ENCODE results near the gene EPN1.
"Not testable (repeated sequence)": the region's sequence is repeated elsewhere in the genome, so short reads cannot be mapped to it uniquely, and the experiment has no call there.

Gene EPN1

GRCh38 chr19:55720214-55720746, 45.3 kb downstream of the EPN1 start:
- DNase-seq (ENCODE audit: low read depth in 2 of 2), result no peak

GRCh38 chr19:55720801-55721200, 45.8 kb downstream of the EPN1 start:
- no peak for DNase-seq (ENCODE audit: low read depth in 2 of 2)

GRCh38 chr19:55723491-55723890, 48.5 kb downstream of the EPN1 start:
- no peak for DNase-seq (ENCODE audit: low read depth in 2 of 2)

- DNase-seq (ENCODE audit: low read depth in 2 of 2), result not testable (repeated sequence)
Measured at GRCh38 chr19:55730378-55730777, 55.4 kb downstream of the EPN1 start.

GRCh38 chr19:55738302-55738701, 63.3 kb downstream of the EPN1 start, which contains the start of gene NLRP9:
NLRP9 (minus strand) TSS chr19:55738402; CDS start chr19:55738374, 28 bp downstream.
- DNase-seq (ENCODE audit: low read depth in 2 of 2), result no peak

GRCh38 chr19:55750715-55751114, 75.7 kb downstream of the EPN1 start:
- DNase-seq (ENCODE audit: low read depth in 2 of 2), result no peak

GRCh38 chr19:55753401-55753800, 78.4 kb downstream of the EPN1 start:
- no peak for DNase-seq (ENCODE audit: low read depth in 2 of 2)

GRCh38 chr19:55756808-55757207, 81.8 kb downstream of the EPN1 start:
- DNase-seq (ENCODE audit: low read depth in 2 of 2), result not testable (repeated sequence)

GRCh38 chr19:55758797-55759196, 83.8 kb downstream of the EPN1 start, which contains the start of gene RFPL4A:
RFPL4A (plus strand) TSS chr19:55759097; CDS start chr19:55761801, 2,704 bp downstream.
- DNase-seq (ENCODE audit: low read depth in 2 of 2), result not testable (repeated sequence)

Measured in stimulated activated CD4-positive, alpha-beta T cell treated with anti-CD3 and anti-CD28 coated beads, Interleukin-4, amount 100 ng/mL, for 48 hours (primary cell).